GM23248 (cell line): ENCODE data around the gene SMYD3.

Experiments
- EZH2 ChIP-seq: fragments of 200-600 bp; sonication (generic); IDR thresholded peaks from 2 replicates; pipeline ENCODE4 v1.6.1; 2018; ENCODE audit warnings: antibody characterized with exemption, mild to moderate bottlenecking; ENCODE audit not compliant: insufficient read depth, poor library complexity, severe bottlenecking
- EZH2phosphoT487 ChIP-seq: fragments of 200-600 bp; sonication (generic); IDR thresholded peaks from 2 replicates; pipeline ENCODE4 v1.6.1; 2018; ENCODE audit warnings: antibody characterized with exemption, moderate library complexity, mild to moderate bottlenecking, low read depth; ENCODE audit not compliant: insufficient read depth

DNA sequence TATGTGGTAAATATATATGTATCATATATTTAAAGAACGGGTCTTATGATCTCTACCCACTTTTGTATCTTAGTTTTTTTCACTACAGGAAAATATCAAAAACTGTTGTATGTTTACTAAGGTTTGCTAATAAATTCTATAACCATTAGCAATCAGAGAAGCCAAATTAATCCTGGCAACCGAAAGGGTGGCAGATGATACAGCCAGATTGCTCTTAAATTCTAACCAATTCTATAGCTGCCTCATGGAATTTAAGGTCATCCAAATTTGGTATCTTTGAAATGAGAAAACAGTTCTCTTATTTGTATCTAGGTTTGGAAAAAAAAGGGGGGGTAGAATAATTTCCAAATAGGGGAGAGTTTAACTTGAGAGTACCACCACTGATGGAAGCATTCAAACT lies 591.2 kb downstream of the SMYD3 start:
- TF ChIP-seq EZH2phosphoT487, result no peak
- TF ChIP-seq EZH2, result no peak
